ENCODE measurements around the gene TMEM109. TPM values are rescaled to one million over a fixed set of nuclear protein-coding genes. Genes with fewer than 3 reads are reported as not detected.

TMEM109 gene
- total RNA-seq, 4 donors from 2014 or later, result 35.2 to 47.2 (median 45.1) TPM

GRCh38 chr11:60890696-60891095 is 23.3 kb upstream of the TMEM109 start:
- Histone ChIP-seq H3K4me1 (peaks cover 0 to 9% (median 0%) of the 10 kb centered on the region in 4 donors), H3K4me3 (no peak overlapping the region), H3K36me3 (peaks cover 0 to 22% (median 4%) of the 10 kb centered on the region in 4 donors), H3K27me3 (no peaks in the 10 kb centered on the region), H3K9me3 (no peaks in the 10 kb centered on the region), H3K27ac (peak overlapping the region in 1 of 4 donors; percentile 10)
- WGBS, 2 donors (ENCODE audit: low coverage in 1 of 2), result 46 to 60% methylated on average over 1 to 5 of the region's 5 CpGs
- no peak for TF ChIP-seq POLR2A (IDR thresholded peaks at IDR 0.05)
- no peak for TF ChIP-seq CTCF (IDR thresholded peaks at IDR 0.05)
- TF ChIP-seq EP300 (IDR thresholded peaks at IDR 0.05; ENCODE audit: low read depth), result no peak
- TF ChIP-seq POLR2AphosphoS5 (IDR thresholded peaks at IDR 0.05), result no peak
- intact Hi-C loops (cut with DNase I; ENCODE audit: low total_unique reads) (no loop called here), in situ Hi-C loops (cut with MboI; ENCODE audit: low pct_ligation_motif_present in 1 of 4, low pct_unique_long_range_greater_than_20kb in 1 of 4, low sequenced_read_pairs in 3 of 4) (loop anchor here in 2 of 4 donors (10.0 kb wide), 1 partner anchor 56 kb away; no protein-coding TSS in a partner anchor)
- no peak for DNase-seq

GRCh38 chr11:60891103-60891741 is 22.7 kb upstream of the TMEM109 start:
- 87% methylated on average over 7 of the region's 7 CpGs; no CpG with 5 or more reads in 1 of the 2 donors for WGBS, 2 donors (ENCODE audit: low coverage in 1 of 2)
- no peaks in the 10 kb centered on the region for H3K9me3 ChIP-seq
- DNase-seq, result no peak
- no peaks in the 10 kb centered on the region for H3K27me3 ChIP-seq
- peaks cover 0 to 27% (median 6%) of the 10 kb centered on the region in 4 donors for H3K36me3 ChIP-seq
- no peak overlapping the region for H3K27ac ChIP-seq
- peaks cover 0 to 13% (median 0%) of the 10 kb centered on the region in 4 donors for H3K4me1 ChIP-seq
- H3K4me3 ChIP-seq, result no peak overlapping the region
- intact Hi-C loops (cut with DNase I; ENCODE audit: low total_unique reads) (no loop called here), in situ Hi-C loops (cut with MboI; ENCODE audit: low pct_ligation_motif_present in 1 of 4, low pct_unique_long_range_greater_than_20kb in 1 of 4, low sequenced_read_pairs in 3 of 4) (loop anchor here in 2 of 4 donors (10.0 kb wide), 1 partner anchor 56 kb away; no protein-coding TSS in a partner anchor)
- TF ChIP-seq CTCF (IDR thresholded peaks at IDR 0.05) (no peak), EP300 (IDR thresholded peaks at IDR 0.05; ENCODE audit: low read depth) (no peak), POLR2A (IDR thresholded peaks at IDR 0.05) (no peak), POLR2AphosphoS5 (IDR thresholded peaks at IDR 0.05) (no peak)

GRCh38 chr11:60895687-60896086 is 18.3 kb upstream of the TMEM109 start:
- intact Hi-C loops (cut with DNase I; ENCODE audit: low total_unique reads) (loop anchor here (5.0 kb wide), 1 partner anchor 63 kb away; no protein-coding TSS in a partner anchor), in situ Hi-C loops (cut with MboI; ENCODE audit: low pct_ligation_motif_present in 1 of 4, low pct_unique_long_range_greater_than_20kb in 1 of 4, low sequenced_read_pairs in 3 of 4) (loop anchor here (5.0 to 10.0 kb wide), 2 partner anchors 61 to 63 kb away; no protein-coding TSS in a partner anchor)
- peak; percentile 59 for DNase-seq
- Histone ChIP-seq H3K27ac (peak overlapping the region in 2 of 4 donors; percentile 33 to 40), H3K9me3 (no peaks in the 10 kb centered on the region), H3K4me1 (peaks cover 0 to 10% (median 0%) of the 10 kb centered on the region in 4 donors), H3K27me3 (no peaks in the 10 kb centered on the region), H3K4me3 (no peak overlapping the region), H3K36me3 (peaks cover 0 to 56% (median 22%) of the 10 kb centered on the region in 4 donors)
- TF ChIP-seq POLR2A (IDR thresholded peaks at IDR 0.05) (no peak), POLR2AphosphoS5 (IDR thresholded peaks at IDR 0.05) (no peak), EP300 (IDR thresholded peaks at IDR 0.05; ENCODE audit: low read depth) (no peak), CTCF (IDR thresholded peaks at IDR 0.05) (no peak)
- 65 to 68% methylated on average over 5 of the region's 5 CpGs for whole genome bisulfite sequencing, 2 donors (ENCODE audit: low coverage in 1 of 2)

GRCh38 chr11:60897496-60897895 is 16.5 kb upstream of the TMEM109 start:
- H3K27ac ChIP-seq, result no peak overlapping the region
- DNase-seq, result no peak
- WGBS, 2 donors (ENCODE audit: low coverage in 1 of 2), result 95 to 97% methylated on average over 4 of the region's 4 CpGs
- peaks cover 0 to 73% (median 30%) of the 10 kb centered on the region in 4 donors for H3K36me3 ChIP-seq
- intact Hi-C loops (cut with DNase I; ENCODE audit: low total_unique reads) (loop anchor here (5.0 kb wide), 1 partner anchor 65 kb away; no protein-coding TSS in a partner anchor), in situ Hi-C loops (cut with MboI; ENCODE audit: low pct_ligation_motif_present in 1 of 4, low pct_unique_long_range_greater_than_20kb in 1 of 4, low sequenced_read_pairs in 3 of 4) (loop anchor here (5.0 to 10.0 kb wide), 2 partner anchors 63 to 65 kb away; no protein-coding TSS in a partner anchor)
- peaks cover 0 to 10% (median 0%) of the 10 kb centered on the region in 4 donors for H3K4me1 ChIP-seq
- no peaks in the 10 kb centered on the region for H3K27me3 ChIP-seq
- H3K9me3 ChIP-seq, result no peaks in the 10 kb centered on the region
- TF ChIP-seq POLR2A (IDR thresholded peaks at IDR 0.05) (no peak), EP300 (IDR thresholded peaks at IDR 0.05; ENCODE audit: low read depth) (no peak), CTCF (IDR thresholded peaks at IDR 0.05) (no peak), POLR2AphosphoS5 (IDR thresholded peaks at IDR 0.05) (no peak)
- no peak overlapping the region for H3K4me3 ChIP-seq
